Uterus (tissue), 2 donors: ENCODE measurements around the gene OTOG.

ENCODE experiments used
- CTCF ChIP-seq, 4 experiments: fragments of 200-600 bp in 2 of 4; fragments of 450-650 bp in 2 of 4; sonication (generic) in 2 of 4; IDR thresholded peaks; one replicate each; pipeline ENCODE4 v1.5.1; 2016 to 2019; ENCODE audit warnings: antibody characterized with exemption in 4 of 4, mild to moderate bottlenecking in 2 of 4, moderate library complexity in 1 of 4
- POLR2A ChIP-seq, 2 donors: fragments of 450-650 bp; IDR thresholded peaks; one replicate each; pipeline ENCODE4 v1.6.1; 2016; ENCODE audit warnings: antibody characterized with exemption in 2 of 2, mild to moderate bottlenecking in 1 of 2, moderate library complexity in 1 of 2

- TF ChIP-seq CTCF (IDR thresholded peaks at IDR 0.05) (no peak), POLR2A (IDR thresholded peaks at IDR 0.05) (no peak)
Observed at GRCh38 chr11:17591293-17591692, 44.2 kb downstream of the OTOG start.
